HG02840 (cell line): ENCODE data around the gene CHCT1.
"Not testable (repeated sequence)": the region's sequence is repeated elsewhere in the genome, so short reads cannot be mapped to it uniquely, and the experiment has no call there.

ENCODE experiments used
- ATAC-seq: cut with Tn5 transposase; IDR thresholded peaks from one replicate; pipeline ENCODE4 v1.9.1; 2021; ENCODE audit warnings: mild to moderate bottlenecking, moderate library complexity, moderate number of reproducible peaks; ENCODE audit not compliant: unreplicated experiment, low FRiP score

CHCT1 gene

GRCh38 chr17:60398227-60398959, 23.9 kb upstream of the CHCT1 start:
- no peak for ATAC-seq

GRCh38 chr17:60401819-60402218, 20.5 kb upstream of the CHCT1 start:
- ATAC-seq: no peak

GRCh38 chr17:60403523-60403810, 18.8 kb upstream of the CHCT1 start:
- no peak for ATAC-seq

- no peak for ATAC-seq
Observed at GRCh38 chr17:60403962-60404361, 18.3 kb upstream of the CHCT1 start.

- ATAC-seq: no peak
Observed at GRCh38 chr17:60406887-60407286, 15.4 kb upstream of the CHCT1 start.

- no peak for ATAC-seq
Observed at GRCh38 chr17:60410001-60410400, 12.3 kb upstream of the CHCT1 start.

GRCh38 chr17:60412701-60413100, 9.6 kb upstream of the CHCT1 start:
- no peak for ATAC-seq

GRCh38 chr17:60415146-60415545, 7.1 kb upstream of the CHCT1 start:
- no peak for ATAC-seq

GRCh38 chr17:60416368-60416925, 5.8 kb upstream of the CHCT1 start:
- ATAC-seq: no peak

- ATAC-seq: not testable (repeated sequence)
Observed at GRCh38 chr17:60419003-60419402, 3.3 kb upstream of the CHCT1 start.

GRCh38 chr17:60419875-60420274, 2.4 kb upstream of the CHCT1 start:
- ATAC-seq: not testable (repeated sequence)

- ATAC-seq: peak; percentile 72
Observed at GRCh38 chr17:60421273-60422161, 772 bp upstream of the CHCT1 start.

GRCh38 chr17:60423865-60424264, 1.6 kb downstream of the CHCT1 start:
- ATAC-seq: no peak

GRCh38 chr17:60425626-60426025, 3.3 kb downstream of the CHCT1 start:
- ATAC-seq: no peak

- ATAC-seq: no peak
Observed at GRCh38 chr17:60426596-60426995, 4.3 kb downstream of the CHCT1 start.

- ATAC-seq: not testable (repeated sequence)
Observed at GRCh38 chr17:60428491-60428890, 6.2 kb downstream of the CHCT1 start.

GRCh38 chr17:60430561-60430960, 8.3 kb downstream of the CHCT1 start:
- ATAC-seq: not testable (repeated sequence)

GRCh38 chr17:60433021-60433997, 11.0 kb downstream of the CHCT1 start:
- not testable (repeated sequence) for ATAC-seq

- ATAC-seq: no peak
Observed at GRCh38 chr17:60435244-60436167, 13.2 kb downstream of the CHCT1 start.
